Hindlimb muscle (tissue), 1 donor: ENCODE data around the gene MSI2. TPM values are rescaled to one million over a fixed set of nuclear protein-coding genes. Genes with fewer than 3 reads are reported as not detected.
A peak's percentile ranks its signal among the peaks of the same experiment; 100 is the strongest.
"Not testable (repeated sequence)": the region's sequence is repeated elsewhere in the genome, so short reads cannot be mapped to it uniquely, and the experiment has no call there.

Experiments
- DNase-seq: peaks from one replicate; pipeline ENCODE4 v3.0.0-alpha.2; 2013
- polyA plus RNA-seq: library from polyadenylated mRNA; unstranded; fragments of 120-200 nt; gene quantifications from one replicate; pipeline ENCODE4 v1.2.1, GENCODE V29; 2013; ENCODE audit not compliant: insufficient read length

The MSI2 gene
- 33.6 TPM for polyA plus RNA-seq

- peak; percentile 83 for DNase-seq
Observed at GRCh38 chr17:57255776-57256681, at the start of gene MSI2. Gene MSI2, plus strand, starts transcription at chr17:57256523. Its CDS starts 220 bp downstream, at chr17:57256743.

- no peak for DNase-seq
Observed at GRCh38 chr17:57206928-57207327, 49.4 kb upstream of the MSI2 start.

GRCh38 chr17:57207396-57207795 is 48.9 kb upstream of the MSI2 start:
- no peak for DNase-seq

GRCh38 chr17:57210224-57210553 is 46.1 kb upstream of the MSI2 start:
- DNase-seq, result no peak

- DNase-seq, result no peak
Observed at GRCh38 chr17:57210972-57211411, 45.3 kb upstream of the MSI2 start.

GRCh38 chr17:57211543-57211942 is 44.8 kb upstream of the MSI2 start:
- DNase-seq, result no peak

- no peak for DNase-seq
Observed at GRCh38 chr17:57213180-57213825, 43.0 kb upstream of the MSI2 start.

GRCh38 chr17:57215317-57215716 is 41.0 kb upstream of the MSI2 start:
- no peak for DNase-seq

GRCh38 chr17:57221366-57222350 is 34.7 kb upstream of the MSI2 start:
- no peak for DNase-seq

- not testable (repeated sequence) for DNase-seq
Observed at GRCh38 chr17:57222422-57222821, 33.9 kb upstream of the MSI2 start.

GRCh38 chr17:57225127-57225526 is 31.2 kb upstream of the MSI2 start:
- no peak for DNase-seq

GRCh38 chr17:57226793-57227192 is 29.5 kb upstream of the MSI2 start:
- DNase-seq, result no peak

GRCh38 chr17:57228911-57229310 is 27.4 kb upstream of the MSI2 start:
- no peak for DNase-seq

- DNase-seq, result no peak
Observed at GRCh38 chr17:57234061-57234738, 22.1 kb upstream of the MSI2 start.

GRCh38 chr17:57234739-57235092 is 21.6 kb upstream of the MSI2 start:
- DNase-seq, result no peak

- DNase-seq, result no peak
Observed at GRCh38 chr17:57235124-57235523, 21.2 kb upstream of the MSI2 start.

- DNase-seq, result no peak
Observed at GRCh38 chr17:57236686-57237299, 19.5 kb upstream of the MSI2 start.

- DNase-seq, result no peak
Observed at GRCh38 chr17:57240648-57241047, 15.7 kb upstream of the MSI2 start.

- DNase-seq, result no peak
Observed at GRCh38 chr17:57242148-57242547, 14.2 kb upstream of the MSI2 start.

GRCh38 chr17:57243171-57243622 is 13.1 kb upstream of the MSI2 start:
- peak; percentile 24 for DNase-seq

- DNase-seq, result no peak
Observed at GRCh38 chr17:57245786-57246185, 10.5 kb upstream of the MSI2 start.

- no peak for DNase-seq
Observed at GRCh38 chr17:57246257-57246656, 10.1 kb upstream of the MSI2 start.
